Effector memory CD4-positive, alpha-beta T cell (primary cell): Measurements from ENCODE around the gene PPP6C.
"Not testable (repeated sequence)": the region's sequence is repeated elsewhere in the genome, so short reads cannot be mapped to it uniquely, and the experiment has no call there.

Experiments
- DNase-seq, 3 donors: peaks; one replicate each; pipeline ENCODE4 v3.0.0-alpha.2; 2020
- H3K27ac ChIP-seq: 2 replicates; pipeline ENCODE4 v1.7.0; 2013; ENCODE audit warnings: mild to moderate bottlenecking, low read length, moderate library complexity; ENCODE audit not compliant: insufficient read depth, poor library complexity, severe bottlenecking
- H3K27me3 ChIP-seq: replicated peaks from 2 replicates; pipeline ENCODE4 v1.7.0; 2013; ENCODE audit warnings: mild to moderate bottlenecking, low read length; ENCODE audit not compliant: insufficient read depth, control insufficient read depth, poor library complexity, severe bottlenecking
- H3K36me3 ChIP-seq: 2 replicates; pipeline ENCODE4 v1.7.0; 2013; ENCODE audit warnings: mild to moderate bottlenecking, low read length, moderate library complexity; ENCODE audit not compliant: control insufficient read depth, insufficient read depth
- H3K4me1 ChIP-seq: 2 replicates; pipeline ENCODE4 v1.7.0; 2013; ENCODE audit warnings: low read length, mild to moderate bottlenecking; ENCODE audit not compliant: control insufficient read depth, insufficient read depth, poor library complexity, severe bottlenecking
- H3K4me3 ChIP-seq: 2 replicates; pipeline ENCODE4 v1.7.0; 2013; ENCODE audit warnings: low read length, low read depth, mild to moderate bottlenecking; ENCODE audit not compliant: insufficient read depth, poor library complexity, severe bottlenecking
- H3K9me3 ChIP-seq: 2 replicates; pipeline ENCODE4 v1.7.0; 2013; ENCODE audit warnings: mild to moderate bottlenecking, low read length, moderate library complexity; ENCODE audit not compliant: control insufficient read depth

Gene PPP6C

GRCh38 chr9:125183054-125183453 is 6.5 kb downstream of the PPP6C start:
- no peak overlapping the region for H3K27ac ChIP-seq
- peaks cover under 1% of the 10 kb centered on the region for H3K4me1 ChIP-seq
- no peaks in the 10 kb centered on the region for H3K9me3 ChIP-seq
- DNase-seq: no peak
- H3K36me3 ChIP-seq: no peaks in the 10 kb centered on the region
- no peak overlapping the region for H3K4me3 ChIP-seq
- no peaks in the 10 kb centered on the region for H3K27me3 ChIP-seq

GRCh38 chr9:125181756-125182155 is 7.8 kb downstream of the PPP6C start:
- H3K4me3 ChIP-seq, H3K27ac ChIP-seq, H3K27me3 ChIP-seq, H3K9me3 ChIP-seq, H3K4me1 ChIP-seq, DNase-seq, H3K36me3 ChIP-seq: not testable (repeated sequence)

GRCh38 chr9:125180876-125181275 is 8.7 kb downstream of the PPP6C start:
- Histone ChIP-seq H3K36me3 (no peaks in the 10 kb centered on the region), H3K4me1 (no peaks in the 10 kb centered on the region), H3K27ac (no peak overlapping the region), H3K9me3 (no peaks in the 10 kb centered on the region), H3K4me3 (no peak overlapping the region), H3K27me3 (no peaks in the 10 kb centered on the region)
- no peak for DNase-seq

GRCh38 chr9:125179776-125180175 is 9.8 kb downstream of the PPP6C start:
- H3K27ac ChIP-seq, DNase-seq, H3K4me1 ChIP-seq, H3K9me3 ChIP-seq, H3K27me3 ChIP-seq, H3K4me3 ChIP-seq, H3K36me3 ChIP-seq: not testable (repeated sequence)

GRCh38 chr9:125177888-125178287 is 11.7 kb downstream of the PPP6C start:
- Histone ChIP-seq H3K4me1 (peaks cover 1% of the 10 kb centered on the region), H3K9me3 (no peaks in the 10 kb centered on the region), H3K4me3 (no peak overlapping the region), H3K27ac (no peak overlapping the region), H3K36me3 (no peaks in the 10 kb centered on the region), H3K27me3 (no peaks in the 10 kb centered on the region)
- DNase-seq: no peak

GRCh38 chr9:125176636-125177035 is 13.0 kb downstream of the PPP6C start:
- peaks cover 8% of the 10 kb centered on the region for H3K4me1 ChIP-seq
- H3K9me3 ChIP-seq: no peaks in the 10 kb centered on the region
- no peaks in the 10 kb centered on the region for H3K27me3 ChIP-seq
- H3K4me3 ChIP-seq: no peak overlapping the region
- DNase-seq: no peak
- no peak overlapping the region for H3K27ac ChIP-seq
- no peaks in the 10 kb centered on the region for H3K36me3 ChIP-seq

- H3K4me3 ChIP-seq: no peak overlapping the region
- no peaks in the 10 kb centered on the region for H3K27me3 ChIP-seq
- DNase-seq: no peak
- peaks cover 15% of the 10 kb centered on the region for H3K36me3 ChIP-seq
- H3K9me3 ChIP-seq: no peaks in the 10 kb centered on the region
- peaks cover 8% of the 10 kb centered on the region for H3K4me1 ChIP-seq
- no peak overlapping the region for H3K27ac ChIP-seq
Measured at GRCh38 chr9:125172031-125172755, 17.4 kb downstream of the PPP6C start.

- Histone ChIP-seq H3K4me3 (no peak overlapping the region), H3K4me1 (peaks cover 8% of the 10 kb centered on the region), H3K27me3 (no peaks in the 10 kb centered on the region), H3K27ac (no peak overlapping the region), H3K9me3 (no peaks in the 10 kb centered on the region), H3K36me3 (peaks cover 21% of the 10 kb centered on the region)
- DNase-seq: no peak
Measured at GRCh38 chr9:125169895-125170294, 19.7 kb downstream of the PPP6C start.

- Histone ChIP-seq H3K27me3 (no peaks in the 10 kb centered on the region), H3K4me1 (no peaks in the 10 kb centered on the region), H3K36me3 (peaks cover 21% of the 10 kb centered on the region), H3K4me3 (no peak overlapping the region), H3K9me3 (no peaks in the 10 kb centered on the region), H3K27ac (no peak overlapping the region)
- DNase-seq: no peak
Measured at GRCh38 chr9:125166762-125167161, 22.8 kb downstream of the PPP6C start.

- H3K27me3 ChIP-seq, H3K36me3 ChIP-seq, H3K4me3 ChIP-seq, H3K4me1 ChIP-seq, H3K27ac ChIP-seq, H3K9me3 ChIP-seq, DNase-seq: not testable (repeated sequence)
Measured at GRCh38 chr9:125162891-125163290, 26.7 kb downstream of the PPP6C start.
